ACC112 (cell line): ENCODE data around the gene CMTM8.

Source experiments
- H2AFZ ChIP-seq: fragments of 200-600 bp; sonication (generic); one replicate; pipeline ENCODE4 v1.6.0; 2017; ENCODE audit warnings: antibody characterized with exemption, low read length; ENCODE audit not compliant: unreplicated experiment
- H3K27ac ChIP-seq: fragments of 200-600 bp; sonication (generic); 2 replicates; pipeline ENCODE4 v1.5.1; 2014; ENCODE audit warnings: low read depth, mild to moderate bottlenecking, antibody characterized with exemption, low read length, moderate library complexity
- H3K27me3 ChIP-seq: fragments of 200-600 bp; sonication (generic); 2 replicates; pipeline ENCODE4 v1.6.1; 2014; ENCODE audit warnings: mild to moderate bottlenecking, antibody characterized with exemption, low read length, moderate library complexity, mixed read lengths; ENCODE audit not compliant: insufficient read depth
- H3K36me3 ChIP-seq: fragments of 200-600 bp; sonication (generic); 2 replicates; pipeline ENCODE4 v1.6.1; 2016; ENCODE audit warnings: mild to moderate bottlenecking, antibody characterized with exemption, low read length, moderate library complexity, mixed read lengths; ENCODE audit not compliant: insufficient read depth
- H3K4me1 ChIP-seq: fragments of 200-600 bp; sonication (generic); one replicate; pipeline ENCODE4 v1.6.1; 2016; ENCODE audit warnings: low read length, mixed read lengths; ENCODE audit not compliant: insufficient read depth, unreplicated experiment, control insufficient read depth
- H3K4me3 ChIP-seq: fragments of 200-600 bp; sonication (generic); 2 replicates; pipeline ENCODE4 v1.5.1; 2014; ENCODE audit warnings: mild to moderate bottlenecking, low read depth, low read length
- H3K79me2 ChIP-seq: fragments of 200-600 bp; sonication (generic); one replicate; pipeline ENCODE4 v1.6.0; 2016; ENCODE audit warnings: low read length; ENCODE audit not compliant: control insufficient read depth, unreplicated experiment, insufficient read depth

Gene CMTM8

GRCh38 chr3:32292085-32292796, 53.8 kb downstream of the CMTM8 start:
- Histone ChIP-seq H3K36me3 (no peaks in the 10 kb centered on the region), H2AFZ (no peak overlapping the region), H3K27me3 (no peaks in the 10 kb centered on the region), H3K4me1 (no peaks in the 10 kb centered on the region), H3K27ac (no peak overlapping the region), H3K79me2 (no peaks in the 10 kb centered on the region), H3K4me3 (no peak overlapping the region)

- Histone ChIP-seq H3K27ac (no peak overlapping the region), H2AFZ (no peak overlapping the region), H3K4me3 (no peak overlapping the region), H3K27me3 (no peaks in the 10 kb centered on the region), H3K4me1 (no peaks in the 10 kb centered on the region), H3K79me2 (no peaks in the 10 kb centered on the region), H3K36me3 (no peaks in the 10 kb centered on the region)
Measured at GRCh38 chr3:32293903-32294302, 55.4 kb downstream of the CMTM8 start.

- Histone ChIP-seq H3K79me2 (no peaks in the 10 kb centered on the region), H3K36me3 (no peaks in the 10 kb centered on the region), H3K27ac (no peak overlapping the region), H3K4me1 (no peaks in the 10 kb centered on the region), H3K4me3 (no peak overlapping the region), H2AFZ (no peak overlapping the region), H3K27me3 (no peaks in the 10 kb centered on the region)
Measured at GRCh38 chr3:32296251-32297204, 58.0 kb downstream of the CMTM8 start.

GRCh38 chr3:32297366-32297765, 58.9 kb downstream of the CMTM8 start:
- Histone ChIP-seq H3K4me1 (no peaks in the 10 kb centered on the region), H3K4me3 (no peak overlapping the region), H3K27ac (no peak overlapping the region), H2AFZ (no peak overlapping the region), H3K79me2 (no peaks in the 10 kb centered on the region), H3K36me3 (no peaks in the 10 kb centered on the region), H3K27me3 (no peaks in the 10 kb centered on the region)

GRCh38 chr3:32301426-32301825, 62.9 kb downstream of the CMTM8 start:
- H3K27me3 ChIP-seq, result no peaks in the 10 kb centered on the region
- H2AFZ ChIP-seq, result no peak overlapping the region
- no peak overlapping the region for H3K4me3 ChIP-seq
- no peaks in the 10 kb centered on the region for H3K36me3 ChIP-seq
- no peaks in the 10 kb centered on the region for H3K79me2 ChIP-seq
- H3K27ac ChIP-seq, result no peak overlapping the region
- no peaks in the 10 kb centered on the region for H3K4me1 ChIP-seq

- Histone ChIP-seq H3K79me2 (no peaks in the 10 kb centered on the region), H3K27ac (no peak overlapping the region), H3K4me3 (no peak overlapping the region), H3K27me3 (no peaks in the 10 kb centered on the region), H3K4me1 (no peaks in the 10 kb centered on the region), H2AFZ (peak overlapping the region; percentile 41), H3K36me3 (no peaks in the 10 kb centered on the region)
Measured at GRCh38 chr3:32302601-32303398, 64.3 kb downstream of the CMTM8 start.

- Histone ChIP-seq H3K27ac (no peak overlapping the region), H3K79me2 (no peaks in the 10 kb centered on the region), H3K4me3 (no peak overlapping the region), H3K4me1 (no peaks in the 10 kb centered on the region), H3K27me3 (no peaks in the 10 kb centered on the region), H3K36me3 (no peaks in the 10 kb centered on the region), H2AFZ (peak overlapping the region; percentile 41)
Measured at GRCh38 chr3:32303399-32303747, 64.9 kb downstream of the CMTM8 start.

GRCh38 chr3:32303977-32304881, 65.7 kb downstream of the CMTM8 start:
- H3K36me3 ChIP-seq, result no peaks in the 10 kb centered on the region
- H3K4me1 ChIP-seq, result no peaks in the 10 kb centered on the region
- no peak overlapping the region for H3K27ac ChIP-seq
- no peaks in the 10 kb centered on the region for H3K27me3 ChIP-seq
- H2AFZ ChIP-seq, result no peak overlapping the region
- H3K4me3 ChIP-seq, result no peak overlapping the region
- no peaks in the 10 kb centered on the region for H3K79me2 ChIP-seq

- Histone ChIP-seq H3K4me1 (no peaks in the 10 kb centered on the region), H2AFZ (no peak overlapping the region), H3K4me3 (no peak overlapping the region), H3K79me2 (no peaks in the 10 kb centered on the region), H3K36me3 (no peaks in the 10 kb centered on the region), H3K27me3 (no peaks in the 10 kb centered on the region), H3K27ac (no peak overlapping the region)
Measured at GRCh38 chr3:32305361-32305876, 66.9 kb downstream of the CMTM8 start.
